Muscle layer of duodenum (tissue), 2 donors: Measurements from ENCODE around the gene NVL.

Source experiments
- H3K27ac ChIP-seq: one replicate; pipeline ENCODE4 v1.7.0; 2013; ENCODE audit warnings: mild to moderate bottlenecking, low read length
- H3K27me3 ChIP-seq: one replicate; pipeline ENCODE4 v1.7.0; 2013; ENCODE audit warnings: low read depth, mild to moderate bottlenecking, control low read depth, low read length
- H3K36me3 ChIP-seq, 2 donors: one replicate each; pipeline ENCODE4 v1.7.0; 2013; ENCODE audit warnings: low read length in 2 of 2, control low read depth in 1 of 2, mild to moderate bottlenecking in 1 of 2; ENCODE audit not compliant: insufficient read depth in 2 of 2, control insufficient read depth in 1 of 2
- H3K4me1 ChIP-seq, 2 donors: one replicate each; pipeline ENCODE4 v1.7.0; 2013; ENCODE audit warnings: low read length in 2 of 2, mild to moderate bottlenecking in 2 of 2, control low read depth in 1 of 2, moderate library complexity in 1 of 2; ENCODE audit not compliant: insufficient read depth in 2 of 2, control insufficient read depth in 1 of 2
- H3K4me3 ChIP-seq, 2 donors: one replicate each; pipeline ENCODE4 v1.7.0; 2013; ENCODE audit warnings: low read length in 2 of 2, low read depth in 1 of 2, mild to moderate bottlenecking in 1 of 2
- H3K9me3 ChIP-seq, 2 donors: one replicate each; pipeline ENCODE4 v1.7.0; 2013; ENCODE audit warnings: low read length in 2 of 2, control low read depth in 1 of 2, mild to moderate bottlenecking in 1 of 2; ENCODE audit not compliant: control insufficient read depth in 1 of 2
- donor health status: healthy.

The NVL gene

DNA sequence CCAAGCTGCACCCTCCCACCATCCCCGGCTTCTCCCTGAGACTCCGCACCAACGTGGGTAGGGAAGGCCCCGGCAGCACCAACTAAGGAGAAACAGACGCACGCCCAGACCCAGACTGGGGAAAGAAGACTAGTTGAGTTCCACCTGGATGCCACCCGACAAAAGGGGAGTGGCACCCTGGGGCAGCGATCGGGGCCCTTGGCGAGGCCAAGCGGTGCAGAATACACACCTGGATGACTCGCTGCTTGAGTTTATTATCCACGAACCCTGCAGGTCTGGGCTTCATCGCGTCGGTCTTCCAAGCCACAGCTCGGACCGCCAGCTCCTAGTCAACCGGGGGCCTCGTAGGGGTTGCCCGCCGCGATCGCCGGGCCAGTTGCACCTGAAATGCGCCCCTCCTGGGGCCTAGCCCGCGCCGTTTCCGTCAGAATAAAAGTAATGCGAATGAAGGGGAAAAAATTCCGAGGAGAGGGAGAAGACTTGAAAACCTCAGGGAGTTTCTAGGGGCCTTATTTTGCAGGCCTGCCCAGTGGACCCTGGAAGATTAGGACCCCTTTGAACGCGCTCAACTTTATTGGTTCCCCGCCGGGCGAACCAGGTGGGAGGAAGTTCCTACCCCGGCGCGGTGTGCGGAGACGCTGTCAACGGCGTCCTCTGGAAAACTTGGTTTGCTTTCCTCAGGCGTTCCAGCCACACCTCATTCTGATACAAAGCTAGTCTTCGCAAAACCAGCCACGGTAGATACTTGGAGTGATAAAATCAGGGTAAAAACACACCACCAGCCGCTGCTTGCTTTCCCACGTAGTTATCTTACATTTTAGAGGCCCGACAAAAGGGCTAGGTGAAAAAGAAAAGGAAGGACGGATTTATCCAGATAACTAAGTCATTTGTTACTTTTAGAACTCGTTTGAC, at the start of gene NVL:
TSS of gene NVL (minus strand) at position 331 of the 912 bp plus-strand sequence. CDS start at position 286, 45 bp downstream.
- no peaks in the 10 kb centered on the region for H3K27me3 ChIP-seq
- H3K36me3 ChIP-seq, result no peaks in the 10 kb centered on the region
- H3K9me3 ChIP-seq, result no peaks in the 10 kb centered on the region
- peaks cover 0 to 22% of the 10 kb centered on the region in 2 donors for H3K4me1 ChIP-seq
- peak within 1 kb of the TSS; percentile 97 for H3K27ac ChIP-seq
- H3K4me3 ChIP-seq, result peak within 1 kb of the TSS; percentile 85 to 99

DNA sequence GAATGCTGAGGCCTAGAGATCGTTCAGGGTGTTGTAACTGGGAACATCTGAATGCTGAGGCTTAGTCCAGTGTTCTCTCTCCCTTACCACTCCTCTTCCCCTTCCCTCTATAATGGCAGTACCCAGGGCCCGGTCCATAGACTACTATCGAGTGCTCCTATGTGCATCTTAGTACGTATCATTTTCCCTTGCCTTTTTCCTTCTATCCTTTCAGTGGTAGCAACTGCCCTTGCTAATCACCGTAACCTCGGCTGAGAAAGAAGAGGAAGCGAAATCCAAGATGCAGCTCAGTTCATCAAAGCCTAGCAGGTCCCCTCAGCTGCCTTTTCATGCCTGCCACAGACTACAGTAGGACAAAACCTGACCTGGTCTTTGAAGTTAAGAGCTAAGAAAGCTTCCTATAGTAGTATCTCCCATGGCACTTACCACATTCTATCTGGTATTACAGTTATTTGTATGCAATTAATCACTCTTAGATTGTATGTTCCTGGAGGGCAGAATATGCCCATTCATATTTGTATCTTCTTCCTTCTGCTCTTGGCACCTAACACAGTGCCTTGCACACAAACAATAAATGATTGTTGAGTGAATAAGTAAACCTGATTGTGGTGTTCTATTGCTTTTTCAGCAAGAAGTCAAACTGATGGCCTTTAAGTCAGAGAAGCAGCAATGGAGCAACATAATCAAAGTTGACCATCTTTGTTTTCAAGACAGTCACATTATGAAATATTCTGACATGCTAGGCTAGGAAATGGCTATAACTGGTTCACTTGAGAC, 49.1 kb upstream of the NVL start:
- H3K4me3 ChIP-seq, result no peak overlapping the region
- no peaks in the 10 kb centered on the region for H3K27me3 ChIP-seq
- peaks cover 24 to 34% of the 10 kb centered on the region in 2 donors for H3K36me3 ChIP-seq
- peaks cover 0 to 15% of the 10 kb centered on the region in 2 donors for H3K4me1 ChIP-seq
- no peak overlapping the region for H3K27ac ChIP-seq
- H3K9me3 ChIP-seq, result no peaks in the 10 kb centered on the region

DNA sequence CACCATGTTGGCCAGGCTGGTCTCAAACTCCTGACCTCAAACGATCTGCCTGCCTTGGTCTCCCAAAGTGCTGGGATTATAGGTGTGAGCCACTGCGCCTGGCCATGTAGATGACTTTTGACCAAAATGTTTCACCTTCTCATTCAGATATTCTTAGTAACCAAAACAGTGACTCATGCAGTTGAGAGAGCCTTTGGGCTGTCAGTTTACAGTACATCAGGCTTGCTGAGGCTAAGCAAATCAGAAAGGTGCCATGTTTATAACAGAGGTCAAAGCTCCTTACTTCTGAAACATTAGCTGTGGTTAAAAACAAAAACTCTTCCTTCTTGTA, 47.7 kb upstream of the NVL start:
- Histone ChIP-seq H3K9me3 (no peaks in the 10 kb centered on the region), H3K27me3 (no peaks in the 10 kb centered on the region), H3K4me1 (peaks cover 0 to 15% of the 10 kb centered on the region in 2 donors), H3K4me3 (no peak overlapping the region), H3K36me3 (peaks cover 29 to 43% of the 10 kb centered on the region in 2 donors), H3K27ac (no peak overlapping the region)

DNA sequence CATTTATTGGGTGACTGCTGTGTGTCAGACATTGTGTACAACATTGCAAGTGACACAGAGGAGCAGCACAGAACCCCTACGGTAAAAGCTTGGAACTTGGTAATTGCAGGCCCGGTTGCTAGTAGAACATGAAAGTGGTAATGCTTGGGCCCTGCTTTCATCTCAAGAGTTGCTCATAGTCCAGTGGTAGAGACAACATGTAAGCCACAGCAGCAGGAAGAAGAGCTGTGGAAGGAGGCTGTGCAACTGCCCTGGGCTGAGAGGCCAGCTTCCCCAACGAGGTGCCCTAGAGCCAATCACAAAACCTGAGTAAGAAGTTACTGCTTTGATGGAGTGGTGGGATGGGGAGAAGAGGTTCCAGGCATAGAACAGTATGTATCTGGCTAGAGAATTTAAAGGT, 45.1 kb upstream of the NVL start:
- Histone ChIP-seq H3K27ac (no peak overlapping the region), H3K27me3 (no peaks in the 10 kb centered on the region), H3K9me3 (no peaks in the 10 kb centered on the region), H3K4me1 (peaks cover 0 to 15% of the 10 kb centered on the region in 2 donors), H3K4me3 (no peak overlapping the region), H3K36me3 (peaks cover 47 to 51% of the 10 kb centered on the region in 2 donors)

DNA sequence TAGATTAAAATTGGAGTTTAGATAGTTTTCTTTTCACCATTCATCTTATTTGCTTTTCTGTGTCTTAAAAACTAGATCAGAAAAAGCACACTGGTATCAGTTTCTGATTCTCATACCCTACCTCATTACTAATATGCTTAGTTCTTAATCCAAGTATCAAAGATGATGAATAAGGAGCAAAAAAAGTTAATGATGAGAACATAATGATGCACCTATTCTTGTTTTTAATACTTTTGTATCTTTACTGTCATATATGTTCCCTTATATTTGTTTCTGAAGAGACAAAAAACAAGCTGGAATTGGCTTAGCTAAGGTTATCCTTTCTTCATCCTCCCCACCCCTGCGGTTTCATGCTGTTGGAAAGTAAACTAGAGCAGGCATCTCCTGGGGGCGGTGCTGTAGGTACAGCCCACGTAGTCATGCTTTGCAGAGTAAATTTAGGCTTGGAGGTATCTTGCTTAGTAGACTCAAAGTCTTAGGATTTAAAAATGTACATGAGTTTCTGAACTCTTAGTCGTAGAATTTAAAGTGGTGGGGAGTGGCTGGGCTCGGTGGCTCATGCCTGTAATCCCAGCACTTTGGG, 43.1 kb upstream of the NVL start:
- peaks cover 0 to 15% of the 10 kb centered on the region in 2 donors for H3K4me1 ChIP-seq
- H3K36me3 ChIP-seq, result peaks cover 49 to 50% of the 10 kb centered on the region in 2 donors
- H3K27ac ChIP-seq, result no peak overlapping the region
- no peaks in the 10 kb centered on the region for H3K9me3 ChIP-seq
- H3K4me3 ChIP-seq, result no peak overlapping the region
- H3K27me3 ChIP-seq, result no peaks in the 10 kb centered on the region

DNA sequence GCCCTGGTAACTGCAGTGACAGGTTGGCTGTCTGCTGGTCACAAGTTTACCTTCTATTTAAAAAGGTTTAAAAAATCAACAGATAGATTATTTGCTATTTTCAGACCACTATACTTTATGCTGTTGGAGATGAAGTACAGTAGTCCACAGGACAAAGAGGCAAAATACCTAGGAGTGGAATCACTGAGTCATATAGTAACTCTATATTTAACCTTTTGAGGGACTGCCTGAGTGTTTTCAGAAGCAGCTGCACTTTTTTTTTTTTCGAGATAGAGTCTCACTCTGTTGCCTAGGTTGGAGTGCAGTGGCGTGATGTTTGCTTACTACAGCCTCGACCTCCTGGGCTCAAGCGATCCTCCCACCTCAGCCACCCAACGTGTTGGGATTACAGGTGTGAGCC, 38.4 kb upstream of the NVL start:
- peaks cover 26 to 43% of the 10 kb centered on the region in 2 donors for H3K36me3 ChIP-seq
- H3K9me3 ChIP-seq, result no peaks in the 10 kb centered on the region
- no peaks in the 10 kb centered on the region for H3K4me1 ChIP-seq
- H3K27me3 ChIP-seq, result no peaks in the 10 kb centered on the region
- H3K27ac ChIP-seq, result no peak overlapping the region
- no peak overlapping the region for H3K4me3 ChIP-seq

DNA sequence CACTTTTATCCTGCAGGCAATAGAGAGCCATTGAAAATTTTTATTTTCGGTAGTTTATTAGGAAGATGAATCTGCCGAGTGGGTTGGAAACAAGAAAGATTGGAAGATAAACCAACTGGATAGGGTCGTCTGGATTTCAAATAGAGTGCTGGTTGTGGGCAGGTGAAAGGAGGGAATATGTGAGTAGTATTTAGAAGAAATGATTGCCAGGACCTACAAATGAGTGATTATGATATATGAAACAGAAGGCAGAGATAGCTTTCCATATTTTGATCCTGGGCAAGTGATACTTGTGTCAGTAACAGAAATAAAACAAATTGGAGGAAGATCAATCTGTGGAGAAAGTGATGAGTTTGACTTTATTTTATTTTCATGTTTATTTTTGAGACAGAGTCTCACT, 29.2 kb upstream of the NVL start:
- Histone ChIP-seq H3K27me3 (no peaks in the 10 kb centered on the region), H3K36me3 (no peaks in the 10 kb centered on the region), H3K9me3 (no peaks in the 10 kb centered on the region), H3K4me3 (no peak overlapping the region), H3K27ac (peak overlapping the region; percentile 17), H3K4me1 (peaks cover 9 to 19% of the 10 kb centered on the region in 2 donors)

DNA sequence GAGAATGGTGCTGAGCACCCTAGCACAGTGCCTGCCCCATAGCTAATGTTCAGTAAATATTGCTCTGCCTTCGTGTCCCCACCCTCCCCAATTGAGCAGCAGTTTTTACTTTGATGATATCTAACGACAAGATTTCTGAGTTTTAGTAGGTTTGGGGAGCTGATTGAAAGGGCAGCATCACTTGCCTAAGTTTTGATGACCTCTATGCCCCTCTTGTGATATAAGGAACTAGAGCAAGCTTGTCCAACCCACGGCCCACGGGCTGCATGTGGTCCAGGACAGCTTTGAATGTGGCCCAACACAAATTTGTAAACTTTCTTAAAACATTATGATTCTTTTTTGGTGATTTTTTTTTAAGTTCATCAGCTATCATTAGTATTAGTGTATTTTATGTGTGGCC, 28.3 kb upstream of the NVL start:
- Histone ChIP-seq H3K4me1 (peaks cover 9 to 19% of the 10 kb centered on the region in 2 donors), H3K27ac (peak overlapping the region; percentile 68), H3K4me3 (peak overlapping the region; percentile 65 to 96), H3K36me3 (no peaks in the 10 kb centered on the region), H3K9me3 (no peaks in the 10 kb centered on the region), H3K27me3 (no peaks in the 10 kb centered on the region)

DNA sequence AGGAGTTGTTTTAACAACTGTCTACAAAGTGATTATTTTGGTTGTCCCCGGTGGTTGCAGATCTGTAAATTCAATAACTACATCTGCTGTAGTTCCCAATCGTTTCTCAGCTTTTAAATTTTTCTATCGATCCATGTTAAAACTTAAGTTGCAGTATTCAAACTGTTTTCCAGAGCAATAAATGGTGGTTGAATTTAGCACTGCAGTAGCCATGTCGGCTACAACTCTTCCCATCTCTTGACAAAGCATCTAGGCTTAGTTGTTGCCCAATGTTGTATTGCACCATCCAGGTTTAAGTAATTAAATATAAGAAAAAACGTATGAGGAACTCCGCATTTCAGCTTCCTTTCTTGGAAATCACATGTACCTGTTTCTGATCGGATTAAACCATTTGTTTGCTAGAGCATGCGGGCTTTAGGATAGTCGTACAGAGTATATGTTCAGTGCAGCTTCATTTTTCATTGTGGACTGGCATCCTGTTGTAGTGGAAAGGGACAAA, 27.7 kb upstream of the NVL start:
- no peaks in the 10 kb centered on the region for H3K9me3 ChIP-seq
- H3K27ac ChIP-seq, result peak overlapping the region; percentile 68
- H3K27me3 ChIP-seq, result no peaks in the 10 kb centered on the region
- H3K4me1 ChIP-seq, result peaks cover 9 to 19% of the 10 kb centered on the region in 2 donors
- H3K36me3 ChIP-seq, result no peaks in the 10 kb centered on the region
- H3K4me3 ChIP-seq, result peak overlapping the region; percentile 65 to 96

DNA sequence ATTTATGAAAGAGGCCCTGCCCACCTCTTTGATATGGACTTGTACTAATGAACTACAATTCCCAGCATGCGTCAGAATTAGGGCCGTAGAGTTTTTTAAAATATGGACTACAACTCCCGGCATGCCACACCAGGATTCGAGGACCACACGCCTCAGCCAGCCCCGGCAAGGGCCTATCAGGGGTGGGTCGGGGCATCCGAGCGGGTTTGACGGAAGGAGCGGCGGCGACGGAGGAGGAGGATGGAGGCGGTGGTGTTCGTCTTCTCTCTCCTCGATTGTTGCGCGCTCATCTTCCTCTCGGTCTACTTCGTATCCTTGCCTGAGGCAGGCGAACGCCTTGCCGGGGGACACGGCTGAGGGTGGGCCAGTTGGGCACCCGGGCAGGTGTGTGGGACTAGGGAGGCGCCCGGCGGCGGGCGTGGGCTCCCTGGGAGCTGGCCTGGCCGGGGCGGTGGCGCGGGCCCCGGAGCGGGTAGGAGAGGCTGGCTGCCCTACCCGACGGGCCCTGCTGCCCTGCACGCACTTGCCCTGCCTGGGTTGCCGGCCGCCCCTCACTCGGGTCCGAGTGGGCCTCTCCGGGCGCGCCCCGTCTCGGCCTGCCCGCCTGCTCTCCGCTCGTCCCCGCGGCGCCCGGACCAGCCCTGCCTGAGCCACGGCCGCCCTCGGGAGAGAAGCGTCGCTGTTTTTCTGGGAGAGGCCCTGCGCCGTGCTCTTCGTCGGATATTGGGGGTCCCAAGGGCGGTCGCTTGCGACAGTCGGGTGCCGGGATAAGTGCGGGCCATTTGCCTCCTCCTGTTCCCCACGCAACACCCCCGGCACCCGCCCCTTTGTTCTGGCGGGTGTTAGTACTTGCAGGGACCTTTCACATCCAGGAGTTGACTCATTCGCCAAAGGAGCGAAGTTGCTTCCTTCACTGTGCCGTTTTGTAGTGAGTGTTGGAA, 27.0 kb upstream of the NVL start, which contains the start of gene CNIH4:
TSS of gene CNIH4 (plus strand) at position 195 of the 941 bp plus-strand sequence. CDS start at position 241, 46 bp downstream.
- H3K36me3 ChIP-seq, result no peaks in the 10 kb centered on the region
- peak within 1 kb of the TSS; percentile 65 to 96 for H3K4me3 ChIP-seq
- H3K9me3 ChIP-seq, result no peaks in the 10 kb centered on the region
- H3K4me1 ChIP-seq, result peaks cover 9 to 19% of the 10 kb centered on the region in 2 donors
- peak within 1 kb of the TSS; percentile 68 for H3K27ac ChIP-seq
- no peaks in the 10 kb centered on the region for H3K27me3 ChIP-seq
